Measurements from ENCODE around the gene TLR10.

- TF ChIP-seq EP300 (IDR thresholded peaks at IDR 0.05; ENCODE audit: borderline replicate concordance) (no peak), REST (IDR thresholded peaks at IDR 0.05; ENCODE audit: low read depth) (no peak), TAF1 (IDR thresholded peaks at IDR 0.05; ENCODE audit: low read depth) (no peak), EGR1 (IDR thresholded peaks at IDR 0.05) (no peak), TCF12 (IDR thresholded peaks at IDR 0.05; ENCODE audit: low read depth) (no peak), YY1 (IDR thresholded peaks at IDR 0.05; ENCODE audit: low read depth) (no peak), RAD21 (IDR thresholded peaks at IDR 0.05; ENCODE audit: low read depth) (no peak), MAX (IDR thresholded peaks at IDR 0.05) (no peak), CEBPB (IDR thresholded peaks at IDR 0.05) (no peak), FOXM1 (IDR thresholded peaks at IDR 0.05; ENCODE audit: borderline replicate concordance, low read depth) (no peak), ZBTB7A (IDR thresholded peaks at IDR 0.05; ENCODE audit: low read depth) (no peak), CREB1 (IDR thresholded peaks at IDR 0.05; ENCODE audit: low read depth) (no peak), NFIC (IDR thresholded peaks at IDR 0.05) (no peak)
- TF ChIP-seq, protein P1, sequence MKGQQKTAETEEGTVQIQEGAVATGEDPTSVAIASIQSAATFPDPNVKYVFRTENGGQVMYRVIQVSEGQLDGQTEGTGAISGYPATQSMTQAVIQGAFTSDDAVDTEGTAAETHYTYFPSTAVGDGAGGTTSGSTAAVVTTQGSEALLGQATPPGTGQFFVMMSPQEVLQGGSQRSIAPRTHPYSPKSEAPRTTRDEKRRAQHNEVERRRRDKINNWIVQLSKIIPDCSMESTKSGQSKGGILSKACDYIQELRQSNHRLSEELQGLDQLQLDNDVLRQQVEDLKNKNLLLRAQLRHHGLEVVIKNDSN (IDR thresholded peaks at IDR 0.05), result no peak
These were observed 12.3 kb upstream of the TLR10 start for GRCh38 chr4:38795087-38795486.

Measured in Ishikawa (cell line).